GM04504 (cell line): ENCODE results near the gene NR2E3.

ENCODE experiments used
- DNase-seq: peaks from one replicate; pipeline ENCODE4 v3.0.0-alpha.2; 2012; ENCODE audit warnings: low read depth

Gene NR2E3

GRCh38 chr15:71791975-71792374, 18.4 kb upstream of the NR2E3 start:
- DNase-seq, result no peak

- DNase-seq, result no peak
These were observed 17.8 kb upstream of the NR2E3 start for GRCh38 chr15:71792521-71792920.

GRCh38 chr15:71798641-71799040, 11.7 kb upstream of the NR2E3 start:
- no peak for DNase-seq

GRCh38 chr15:71800190-71800589, 10.2 kb upstream of the NR2E3 start:
- no peak for DNase-seq

GRCh38 chr15:71800835-71801745, 9.3 kb upstream of the NR2E3 start:
- DNase-seq, result no peak

GRCh38 chr15:71801935-71802655, 8.3 kb upstream of the NR2E3 start:
- DNase-seq, result no peak

GRCh38 chr15:71802770-71803169, 7.6 kb upstream of the NR2E3 start:
- DNase-seq, result no peak

GRCh38 chr15:71804226-71804625, 6.1 kb upstream of the NR2E3 start:
- no peak for DNase-seq

- no peak for DNase-seq
These were observed 5.5 kb upstream of the NR2E3 start for GRCh38 chr15:71804695-71805470.

GRCh38 chr15:71806452-71806931, 3.9 kb upstream of the NR2E3 start:
- DNase-seq, result peak; percentile 9

GRCh38 chr15:71807125-71807629, 3.2 kb upstream of the NR2E3 start:
- no peak for DNase-seq

GRCh38 chr15:71807691-71808091, 2.7 kb upstream of the NR2E3 start:
- DNase-seq, result peak; percentile 22

- no peak for DNase-seq
These were observed 1.9 kb upstream of the NR2E3 start for GRCh38 chr15:71808311-71809020.

GRCh38 chr15:71809346-71809745, 1.0 kb upstream of the NR2E3 start:
- DNase-seq, result no peak

GRCh38 chr15:71811036-71811736, 832 bp downstream of the NR2E3 start:
- no peak for DNase-seq

- no peak for DNase-seq
These were observed 1.7 kb downstream of the NR2E3 start for GRCh38 chr15:71811752-71812735.

- DNase-seq, result peak; percentile 13
These were observed 2.8 kb downstream of the NR2E3 start for GRCh38 chr15:71812966-71813722.

- DNase-seq, result no peak
These were observed 3.5 kb downstream of the NR2E3 start for GRCh38 chr15:71813723-71814470.
